Loucy (cell line): Measurements from ENCODE around the gene ASIC4.

Source experiments
- H2AFZ ChIP-seq: fragments of 200-600 bp; sonication (generic); 2 replicates; pipeline ENCODE4 v1.6.0; 2016; ENCODE audit warnings: antibody characterized with exemption, mild to moderate bottlenecking, low read length, moderate library complexity
- H3F3A ChIP-seq: fragments of 200-600 bp; 2 replicates; pipeline ENCODE4 v1.6.0; 2016; ENCODE audit warnings: antibody characterized with exemption, low read depth, mild to moderate bottlenecking
- H3K27me3 ChIP-seq: fragments of 200-600 bp; sonication (generic); 2 replicates; pipeline ENCODE4 v1.6.1; 2014; ENCODE audit warnings: low read length, mild to moderate bottlenecking; ENCODE audit not compliant: insufficient read depth, poor library complexity, severe bottlenecking
- H3K36me3 ChIP-seq: fragments of 200-600 bp; sonication (generic); 2 replicates; pipeline ENCODE4 v1.6.1; 2016; ENCODE audit warnings: low read length; ENCODE audit not compliant: insufficient read depth
- H3K4me1 ChIP-seq: fragments of 200-600 bp; sonication (generic); 2 replicates; pipeline ENCODE4 v1.5.1; 2014; ENCODE audit warnings: low read length, mild to moderate bottlenecking; ENCODE audit not compliant: insufficient read depth, poor library complexity, severe bottlenecking
- H3K4me2 ChIP-seq: fragments of 200-600 bp; sonication (generic); 2 replicates; pipeline ENCODE4 v1.6.0; 2014; ENCODE audit warnings: antibody characterized with exemption, low read length, low read depth, mild to moderate bottlenecking; ENCODE audit not compliant: poor library complexity, severe bottlenecking
- H3K4me3 ChIP-seq: fragments of 200-600 bp; sonication (generic); 2 replicates; pipeline ENCODE4 v1.5.1; 2014; ENCODE audit warnings: low read length, mild to moderate bottlenecking, mixed read lengths; ENCODE audit not compliant: poor library complexity, severe bottlenecking
- H3K79me2 ChIP-seq: fragments of 200-600 bp; sonication (generic); 2 replicates; pipeline ENCODE4 v1.6.1; 2014; ENCODE audit warnings: low read length; ENCODE audit not compliant: insufficient read depth
- H3K9ac ChIP-seq: fragments of 200-600 bp; sonication (generic); 2 replicates; pipeline ENCODE4 v1.6.0; 2014; ENCODE audit warnings: mild to moderate bottlenecking, low read depth, low read length, moderate library complexity; ENCODE audit not compliant: poor library complexity, severe bottlenecking
- H3K9me2 ChIP-seq: fragments of 200-600 bp; sonication (generic); replicated peaks from 2 replicates; pipeline ENCODE4 v1.6.1; 2016; ENCODE audit warnings: low read depth, low read length, mixed read lengths
- H3K9me3 ChIP-seq: fragments of 200-600 bp; sonication (generic); 2 replicates; pipeline ENCODE4 v1.6.1; 2014; ENCODE audit warnings: mild to moderate bottlenecking, antibody characterized with exemption, low read length, low read depth; ENCODE audit not compliant: insufficient read depth
- H4K20me1 ChIP-seq: fragments of 200-600 bp; sonication (generic); 2 replicates; pipeline ENCODE4 v1.6.0; 2014; ENCODE audit warnings: antibody characterized with exemption, low read length, mild to moderate bottlenecking; ENCODE audit not compliant: insufficient read depth, poor library complexity, severe bottlenecking
- EZH2phosphoT487 ChIP-seq: fragments of 200-600 bp; IDR thresholded peaks from 2 replicates; pipeline ENCODE4 v1.6.1; 2018; ENCODE audit warnings: antibody characterized with exemption, mild to moderate bottlenecking, moderate library complexity, borderline replicate concordance
- TF ChIP-seq, protein P1 (sequence below): fragments of 200-600 bp; sonication (generic); conservative IDR thresholded peaks from 2 replicates; pipeline ENCODE4 v1.5.1; 2014; ENCODE audit warnings: mild to moderate bottlenecking, antibody characterized with exemption, low read length

Gene ASIC4

DNA sequence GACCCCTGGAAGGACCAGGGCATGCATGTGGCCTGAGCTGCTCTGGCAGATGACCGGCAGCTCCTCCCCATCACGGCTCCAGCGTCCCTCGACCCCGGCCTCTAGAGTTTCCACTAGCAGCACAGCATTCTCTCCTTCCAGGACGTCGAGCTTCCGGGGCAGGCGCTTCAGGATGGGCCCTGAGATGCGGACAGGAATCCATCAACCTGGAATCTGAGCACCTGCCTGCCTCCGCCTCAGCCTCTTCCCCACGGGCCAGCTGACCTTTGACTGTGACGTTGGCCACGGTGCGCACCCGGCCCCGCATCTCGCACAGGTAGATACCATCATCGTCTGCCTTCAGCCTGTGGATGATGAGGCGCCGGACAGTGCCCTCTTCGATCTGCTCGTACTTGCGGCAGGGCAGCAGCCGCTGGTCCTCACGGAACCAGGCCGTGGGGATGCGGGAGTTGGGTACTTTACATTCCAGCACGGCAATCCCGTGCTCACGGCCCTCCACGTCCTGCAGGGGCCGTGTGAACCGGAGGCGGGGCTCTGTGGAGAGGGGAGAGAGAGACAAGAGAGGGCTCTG, 53.6 kb downstream of the ASIC4 start:
- Histone ChIP-seq H3K9me3 (no peaks in the 10 kb centered on the region), H3K9ac (no peak overlapping the region), H3K4me3 (no peak overlapping the region), H3K79me2 (peaks cover 5% of the 10 kb centered on the region; the same call in 1 of the 2 replicates), H2AFZ (no peak overlapping the region), H3K9me2 (no peaks in the 10 kb centered on the region), H3K36me3 (no peaks in the 10 kb centered on the region), H3F3A (no peaks in the 10 kb centered on the region), H3K4me2 (no peak overlapping the region), H4K20me1 (peaks cover 9% of the 10 kb centered on the region), H3K4me1 (peaks cover 16% of the 10 kb centered on the region), H3K27me3 (no peaks in the 10 kb centered on the region)
- TF ChIP-seq EZH2phosphoT487, result no peak
- TF ChIP-seq, protein P1, sequence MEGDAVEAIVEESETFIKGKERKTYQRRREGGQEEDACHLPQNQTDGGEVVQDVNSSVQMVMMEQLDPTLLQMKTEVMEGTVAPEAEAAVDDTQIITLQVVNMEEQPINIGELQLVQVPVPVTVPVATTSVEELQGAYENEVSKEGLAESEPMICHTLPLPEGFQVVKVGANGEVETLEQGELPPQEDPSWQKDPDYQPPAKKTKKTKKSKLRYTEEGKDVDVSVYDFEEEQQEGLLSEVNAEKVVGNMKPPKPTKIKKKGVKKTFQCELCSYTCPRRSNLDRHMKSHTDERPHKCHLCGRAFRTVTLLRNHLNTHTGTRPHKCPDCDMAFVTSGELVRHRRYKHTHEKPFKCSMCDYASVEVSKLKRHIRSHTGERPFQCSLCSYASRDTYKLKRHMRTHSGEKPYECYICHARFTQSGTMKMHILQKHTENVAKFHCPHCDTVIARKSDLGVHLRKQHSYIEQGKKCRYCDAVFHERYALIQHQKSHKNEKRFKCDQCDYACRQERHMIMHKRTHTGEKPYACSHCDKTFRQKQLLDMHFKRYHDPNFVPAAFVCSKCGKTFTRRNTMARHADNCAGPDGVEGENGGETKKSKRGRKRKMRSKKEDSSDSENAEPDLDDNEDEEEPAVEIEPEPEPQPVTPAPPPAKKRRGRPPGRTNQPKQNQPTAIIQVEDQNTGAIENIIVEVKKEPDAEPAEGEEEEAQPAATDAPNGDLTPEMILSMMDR, result no peak

DNA sequence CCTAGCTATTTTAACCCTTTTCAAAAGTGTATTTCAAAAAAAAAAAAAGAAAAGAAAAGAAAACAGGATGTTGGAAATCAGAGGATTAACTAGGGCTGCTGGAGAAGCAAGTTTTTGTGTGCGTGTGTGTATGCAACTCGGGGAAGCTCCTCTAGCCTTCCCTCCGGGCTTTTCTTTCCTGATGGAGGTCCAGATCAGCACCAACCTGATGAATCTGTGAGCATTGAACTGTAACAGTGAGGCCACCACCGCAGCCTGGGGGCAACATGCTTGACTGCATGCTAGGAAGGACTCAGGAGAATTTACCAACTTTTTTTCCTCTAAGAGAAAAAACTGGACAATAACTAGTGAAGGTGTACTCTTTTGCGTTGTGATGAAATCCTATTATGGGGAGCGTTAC, 54.8 kb downstream of the ASIC4 start:
- Histone ChIP-seq H2AFZ (no peak overlapping the region), H3K9me3 (no peaks in the 10 kb centered on the region), H3K4me3 (no peak overlapping the region), H4K20me1 (peaks cover 9% of the 10 kb centered on the region), H3K4me1 (peaks cover 16% of the 10 kb centered on the region), H3K9ac (no peak overlapping the region), H3K27me3 (no peaks in the 10 kb centered on the region), H3K79me2 (peaks cover 5% of the 10 kb centered on the region; the same call in 1 of the 2 replicates), H3K9me2 (no peaks in the 10 kb centered on the region), H3F3A (no peaks in the 10 kb centered on the region), H3K36me3 (no peaks in the 10 kb centered on the region), H3K4me2 (peak overlapping the region; percentile 82)
- TF ChIP-seq, protein P1, result no peak
- no peak for TF ChIP-seq EZH2phosphoT487

DNA sequence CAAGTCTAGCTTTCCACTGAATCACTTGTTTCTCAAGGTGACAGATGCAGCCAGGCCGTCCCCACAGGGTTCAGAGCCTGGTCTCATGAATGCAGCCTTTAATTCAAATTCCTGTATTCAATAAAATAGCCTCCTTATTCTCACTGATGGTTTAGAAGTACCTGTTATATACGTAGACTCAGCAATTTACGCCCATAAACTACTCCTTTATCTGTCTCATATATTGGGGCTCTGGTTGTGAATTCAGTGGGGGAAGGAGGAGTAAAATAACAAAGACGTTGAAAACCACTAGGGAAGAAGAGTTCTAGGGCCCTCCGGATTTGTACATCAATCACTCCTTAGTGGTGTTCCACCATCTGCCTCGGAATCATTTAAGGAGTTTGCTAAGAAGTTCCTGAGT, 55.4 kb downstream of the ASIC4 start:
- H2AFZ ChIP-seq, result no peak overlapping the region
- no peaks in the 10 kb centered on the region for H3K9me2 ChIP-seq
- H3K9ac ChIP-seq, result no peak overlapping the region
- H3K27me3 ChIP-seq, result no peaks in the 10 kb centered on the region
- peak overlapping the region; percentile 82 for H3K4me2 ChIP-seq
- no peak for TF ChIP-seq EZH2phosphoT487
- TF ChIP-seq, protein P1, result no peak
- no peaks in the 10 kb centered on the region for H3K9me3 ChIP-seq
- peak overlapping the region; percentile 90 for H3K4me3 ChIP-seq
- peaks cover 5% of the 10 kb centered on the region; the same call in 1 of the 2 replicates for H3K79me2 ChIP-seq
- H3K4me1 ChIP-seq, result peaks cover 16% of the 10 kb centered on the region
- peaks cover 9% of the 10 kb centered on the region for H4K20me1 ChIP-seq
- no peaks in the 10 kb centered on the region for H3F3A ChIP-seq
- H3K36me3 ChIP-seq, result no peaks in the 10 kb centered on the region
